CD1c-positive myeloid dendritic cell (primary cell): ENCODE results near the gene ATG13.
A peak's percentile ranks its signal among the peaks of the same experiment; 100 is the strongest.
"Not testable (repeated sequence)": the region's sequence is repeated elsewhere in the genome, so short reads cannot be mapped to it uniquely, and the experiment has no call there.

Experiments used
- DNase-seq: peaks from one replicate; pipeline ENCODE4 v3.0.0-alpha.2; 2016; ENCODE audit errors: extremely low spot score

ATG13 gene

GRCh38 chr11:46617134-46617971 is at the start of gene ATG13, which contains the start of gene HARBI1:
Gene ATG13, plus strand, starts transcription at chr11:46617553. Its CDS starts 26,739 bp downstream, at chr11:46644292.
Gene HARBI1, minus strand, starts transcription at chr11:46617227. Its CDS starts 990 bp downstream, at chr11:46616237.
- DNase-seq: peak; percentile 97

GRCh38 chr11:46570790-46571398 is 46.5 kb upstream of the ATG13 start:
- DNase-seq: no peak

- no peak for DNase-seq
These were observed 42.7 kb upstream of the ATG13 start for GRCh38 chr11:46574656-46575055.

- no peak for DNase-seq
These were observed 40.3 kb upstream of the ATG13 start for GRCh38 chr11:46577058-46577457.

- DNase-seq: no peak
These were observed 34.8 kb upstream of the ATG13 start for GRCh38 chr11:46582588-46582987.

GRCh38 chr11:46583513-46583912 is 33.8 kb upstream of the ATG13 start:
- DNase-seq: not testable (repeated sequence)

- DNase-seq: no peak
These were observed 29.2 kb upstream of the ATG13 start for GRCh38 chr11:46588131-46588530.

GRCh38 chr11:46588915-46589314 is 28.4 kb upstream of the ATG13 start:
- no peak for DNase-seq

- DNase-seq: no peak
These were observed 26.4 kb upstream of the ATG13 start for GRCh38 chr11:46590740-46591605.

- DNase-seq: peak; percentile 92
These were observed 23.6 kb upstream of the ATG13 start, which contains the start of gene AMBRA1 for GRCh38 chr11:46593550-46594373. Gene AMBRA1, minus strand, starts transcription at chr11:46594023. Its CDS starts 45,643 bp downstream, at chr11:46548380.

- no peak for DNase-seq
These were observed 23.0 kb upstream of the ATG13 start for GRCh38 chr11:46594374-46594700.

GRCh38 chr11:46594785-46595184 is 22.6 kb upstream of the ATG13 start:
- DNase-seq: no peak

GRCh38 chr11:46597155-46597554 is 20.2 kb upstream of the ATG13 start:
- DNase-seq: no peak

GRCh38 chr11:46597609-46598219 is 19.6 kb upstream of the ATG13 start:
- no peak for DNase-seq

GRCh38 chr11:46599340-46600193 is 17.8 kb upstream of the ATG13 start:
- no peak for DNase-seq

GRCh38 chr11:46600194-46600960 is 17.0 kb upstream of the ATG13 start:
- no peak for DNase-seq

GRCh38 chr11:46601129-46601528 is 16.2 kb upstream of the ATG13 start:
- DNase-seq: no peak

- no peak for DNase-seq
These were observed 13.5 kb upstream of the ATG13 start for GRCh38 chr11:46603704-46604308.

- DNase-seq: no peak
These were observed 12.6 kb upstream of the ATG13 start for GRCh38 chr11:46604796-46605195.
